ENCODE measurements around the gene PLCH1.
A peak's percentile ranks its signal among the peaks of the same experiment; 100 is the strongest.

The PLCH1 gene

GRCh38 chr3:155675094-155675493 lies 69.8 kb downstream of the PLCH1 start:
- no peak overlapping the region for H3K4me3 ChIP-seq (ENCODE audit: low read depth, low read length)
- TF ChIP-seq CTCF (IDR thresholded peaks at IDR 0.05; ENCODE audit: low read depth, low read length, missing control alignments) = no peak
- no peak for DNase-seq
- H3K27ac ChIP-seq = no peak overlapping the region
- H3K27me3 ChIP-seq (replicated peaks) = no peaks in the 10 kb centered on the region
- H3K36me3 ChIP-seq (replicated peaks) = no peaks in the 10 kb centered on the region
- in situ Hi-C loops (cut with HindIII; ENCODE audit: low pct_ligation_motif_present, low sequenced_read_pairs) = no loop called here

GRCh38 chr3:155673421-155673820 lies 71.5 kb downstream of the PLCH1 start:
- Histone ChIP-seq H3K4me3 (ENCODE audit: low read depth, low read length) (no peak overlapping the region), H3K27ac (no peak overlapping the region), H3K36me3 (replicated peaks) (no peaks in the 10 kb centered on the region), H3K27me3 (replicated peaks) (no peaks in the 10 kb centered on the region)
- in situ Hi-C loops (cut with HindIII; ENCODE audit: low pct_ligation_motif_present, low sequenced_read_pairs) = no loop called here
- no peak for TF ChIP-seq CTCF (IDR thresholded peaks at IDR 0.05; ENCODE audit: low read depth, low read length, missing control alignments)
- no peak for DNase-seq

- TF ChIP-seq CTCF (IDR thresholded peaks at IDR 0.05; ENCODE audit: low read depth, low read length, missing control alignments) = no peak
- in situ Hi-C loops (cut with HindIII; ENCODE audit: low pct_ligation_motif_present, low sequenced_read_pairs) = no loop called here
- Histone ChIP-seq H3K27me3 (replicated peaks) (no peaks in the 10 kb centered on the region), H3K36me3 (replicated peaks) (no peaks in the 10 kb centered on the region), H3K4me3 (ENCODE audit: low read depth, low read length) (no peak overlapping the region), H3K27ac (no peak overlapping the region)
- no peak for DNase-seq
These were observed 74.5 kb downstream of the PLCH1 start for GRCh38 chr3:155670335-155670734.

GRCh38 chr3:155667988-155668387 lies 76.9 kb downstream of the PLCH1 start:
- H3K36me3 ChIP-seq (replicated peaks) = no peaks in the 10 kb centered on the region
- H3K27me3 ChIP-seq (replicated peaks) = no peaks in the 10 kb centered on the region
- no peak overlapping the region for H3K4me3 ChIP-seq (ENCODE audit: low read depth, low read length)
- no peak for TF ChIP-seq CTCF (IDR thresholded peaks at IDR 0.05; ENCODE audit: low read depth, low read length, missing control alignments)
- DNase-seq = no peak
- in situ Hi-C loops (cut with HindIII; ENCODE audit: low pct_ligation_motif_present, low sequenced_read_pairs) = no loop called here
- no peak overlapping the region for H3K27ac ChIP-seq

GRCh38 chr3:155664925-155665695 lies 79.8 kb downstream of the PLCH1 start:
- in situ Hi-C loops (cut with HindIII; ENCODE audit: low pct_ligation_motif_present, low sequenced_read_pairs) = no loop called here
- no peak for TF ChIP-seq CTCF (IDR thresholded peaks at IDR 0.05; ENCODE audit: low read depth, low read length, missing control alignments)
- Histone ChIP-seq H3K27ac (no peak overlapping the region), H3K4me3 (ENCODE audit: low read depth, low read length) (no peak overlapping the region), H3K27me3 (replicated peaks) (no peaks in the 10 kb centered on the region), H3K36me3 (replicated peaks) (no peaks in the 10 kb centered on the region)
- peak; percentile 85 for DNase-seq

Measured in brain microvascular endothelial cell (primary cell).